ENCODE results near the gene TRAPPC14. TPM values are rescaled to one million over a fixed set of nuclear protein-coding genes. Genes with fewer than 3 reads are reported as not detected.

TRAPPC14 gene
- total and polyA plus RNA-seq, 9 of the 15 experiments (the other 6 are each of a cell fraction or from before 2014, with no cell fraction given): 0.42 to 45.9 (median 18.2) TPM

- TF ChIP-seq RREB1 (CRISPR knock-in tag; IDR thresholded peaks at IDR 0.05) (no peak), PREB (CRISPR knock-in tag; IDR thresholded peaks at IDR 0.05) (no peak), JUND (IDR thresholded peaks at IDR 0.05; ENCODE audit: borderline replicate concordance, low read depth, low read length) (peak; percentile 68), JUND (tag; IDR thresholded peaks at IDR 0.05; ENCODE audit: borderline replicate concordance, low read depth, low read length) (peak; percentile 53; the same call in 1 of the 3 replicates), ZNF695 (CRISPR knock-in tag; IDR thresholded peaks at IDR 0.05) (no peak), TCF7L2 (IDR thresholded peaks at IDR 0.05; ENCODE audit: low read depth, low read length) (no peak), MCM5 (IDR thresholded peaks at IDR 0.05; ENCODE audit: low read depth) (no peak), NFE2 (IDR thresholded peaks at IDR 0.05; ENCODE audit: low read depth) (no peak), UBTF (IDR thresholded peaks at IDR 0.05; ENCODE audit: borderline replicate concordance in 1 of 2, low read depth in 2 of 2, low read length in 2 of 2) (no peak), SAFB (IDR thresholded peaks at IDR 0.05; ENCODE audit: borderline replicate concordance, low read depth, low read length) (no peak), SAFB2 (IDR thresholded peaks at IDR 0.05; ENCODE audit: borderline replicate concordance, low read depth, low read length, severe bottlenecking) (no peak), MAZ (CRISPR knock-in tag; conservative IDR thresholded peaks at IDR 0.05 in 1 of 2, IDR thresholded peaks at IDR 0.05 in 1 of 2) (peak; percentile 67 to 90; a peak in 3 of 4 replicates), CBX1 (IDR thresholded peaks at IDR 0.05; ENCODE audit: low read depth) (no peak), ZNF764 (CRISPR knock-in tag; IDR thresholded peaks at IDR 0.05; ENCODE audit: low read depth) (no peak), CBFA2T3 (IDR thresholded peaks at IDR 0.05) (peak; percentile 75), RAD51 (IDR thresholded peaks at IDR 0.05; ENCODE audit: borderline replicate concordance, low read depth) (peak; percentile 30; the same call in 1 of the 2 replicates), ZNF23 (CRISPR knock-in tag; IDR thresholded peaks at IDR 0.05) (no peak), NBN (IDR thresholded peaks at IDR 0.05; ENCODE audit: low read depth) (peak; percentile 99), ZNF134 (CRISPR knock-in tag; conservative IDR thresholded peaks at IDR 0.05) (no peak), FOXA1 (IDR thresholded peaks at IDR 0.05; ENCODE audit: borderline replicate concordance) (no peak), RNF2 (IDR thresholded peaks at IDR 0.05) (peak; percentile 50; the same call in 1 of the 2 replicates)
Observed at GRCh38 chr7:100167912-100168323, 9.4 kb upstream of the TRAPPC14 start (continued).
